NCI-H1105 treated with DMSO at 0.1 percent for 48 hours (cell line): ENCODE measurements around the gene S1PR3.

ENCODE experiments used
- DNase-seq: peaks from one replicate; lab custom pipeline; 2025; lab: John Stamatoyannopoulos, UW

The S1PR3 gene

GRCh38 chr9:89038382-89039103 lies 47.3 kb downstream of the S1PR3 start:
- DNase-seq = no peak

GRCh38 chr9:89039104-89039465 lies 47.8 kb downstream of the S1PR3 start:
- no peak for DNase-seq

- no peak for DNase-seq
Measured at GRCh38 chr9:89039664-89040063, 48.4 kb downstream of the S1PR3 start.

DNA sequence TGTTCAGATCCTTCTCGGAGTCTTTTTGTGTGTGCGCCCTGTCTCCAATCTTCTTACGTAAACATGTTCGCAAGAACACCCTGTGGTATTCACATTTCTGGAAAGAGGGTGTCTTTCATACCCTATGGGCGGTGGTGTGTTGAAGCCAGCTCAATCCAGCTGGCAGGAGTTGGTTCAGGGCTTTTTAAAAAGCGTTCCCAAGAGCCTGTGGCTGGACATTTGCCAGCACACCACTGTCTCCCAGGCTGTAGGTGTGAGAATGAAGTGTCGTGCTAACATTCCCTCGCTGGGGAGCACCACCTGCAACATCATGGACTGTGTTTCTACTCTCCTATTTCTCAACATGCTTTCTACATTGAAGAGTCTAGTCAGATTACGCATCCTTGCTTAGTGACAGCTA lies 51.7 kb downstream of the S1PR3 start:
- peak; percentile 36 for DNase-seq

- no peak for DNase-seq
Measured at GRCh38 chr9:89044104-89044503, 52.8 kb downstream of the S1PR3 start.

GRCh38 chr9:89044881-89045280 lies 53.6 kb downstream of the S1PR3 start:
- DNase-seq = no peak

DNA sequence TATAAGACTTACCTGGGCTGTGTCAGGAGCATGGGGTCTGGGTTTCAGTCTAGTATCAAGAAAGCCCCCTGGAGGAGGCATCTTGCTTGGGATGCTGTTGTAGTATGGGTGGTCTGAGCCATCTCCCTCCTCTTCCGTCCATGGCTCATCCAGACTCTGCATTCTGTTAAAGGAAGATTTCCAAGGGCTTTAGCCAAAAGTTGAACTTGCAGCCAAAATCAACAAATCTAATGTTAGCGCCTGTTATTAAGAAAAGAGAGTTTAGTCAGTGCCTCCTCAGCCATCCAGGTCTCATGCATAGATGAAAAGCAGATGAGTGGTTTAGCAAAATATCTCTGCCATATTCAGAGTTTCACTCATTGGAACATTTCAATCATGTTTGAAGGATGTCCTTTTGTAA lies 55.6 kb downstream of the S1PR3 start:
- no peak for DNase-seq

- no peak for DNase-seq
Measured at GRCh38 chr9:89047667-89048066, 56.4 kb downstream of the S1PR3 start.

DNA sequence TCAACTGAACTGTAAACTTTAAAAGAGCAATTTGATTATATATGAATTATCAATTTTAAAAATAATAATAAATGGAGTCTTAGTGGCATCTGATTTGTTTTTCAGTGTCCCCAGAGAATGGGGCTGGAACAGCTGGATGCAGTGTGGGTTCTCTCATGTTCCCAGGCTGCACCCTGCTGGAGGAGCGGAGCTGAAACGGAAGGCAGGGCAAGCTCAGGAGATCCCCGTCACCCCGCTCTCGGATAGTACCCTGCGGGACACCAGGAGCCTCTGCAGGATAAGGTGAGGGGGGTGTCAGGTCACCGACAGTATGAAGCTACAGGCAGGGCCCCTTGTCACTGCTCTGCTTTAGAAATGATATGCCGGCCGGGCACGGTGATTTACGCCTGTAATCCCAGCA lies 57.3 kb downstream of the S1PR3 start:
- no peak for DNase-seq

- DNase-seq = no peak
Measured at GRCh38 chr9:89049646-89050045, 58.4 kb downstream of the S1PR3 start.

DNA sequence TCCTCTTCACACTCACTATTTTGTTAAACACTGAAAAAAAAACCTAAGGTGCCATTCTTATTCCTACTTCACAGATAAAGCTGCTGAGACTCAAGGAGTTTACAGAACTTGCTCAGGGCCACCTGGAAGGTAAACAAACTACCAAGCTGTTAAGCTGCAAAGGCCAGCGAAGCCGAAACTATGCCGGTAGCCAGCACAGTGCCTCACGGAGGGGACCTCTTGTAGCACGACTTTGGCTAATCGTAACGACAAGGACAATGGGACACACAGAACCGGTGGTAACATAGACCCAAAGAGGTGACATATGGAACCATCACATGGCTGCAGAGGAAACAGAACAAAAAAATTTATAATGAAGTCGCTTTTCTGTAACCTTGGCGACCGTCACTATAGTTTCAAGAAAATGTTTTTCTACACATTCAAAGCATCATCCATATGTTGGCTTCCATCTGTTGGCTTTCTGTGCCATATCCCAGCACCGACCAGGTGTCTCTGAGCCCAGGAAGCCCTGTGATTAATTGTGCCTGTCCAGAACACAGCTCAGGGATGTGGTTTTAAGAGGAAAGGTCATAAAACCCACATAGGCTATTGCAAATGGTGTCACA lies 60.3 kb downstream of the S1PR3 start:
- no peak for DNase-seq

- no peak for DNase-seq
Measured at GRCh38 chr9:89052470-89053097, 61.3 kb downstream of the S1PR3 start.

GRCh38 chr9:89053301-89053700 lies 62.0 kb downstream of the S1PR3 start:
- DNase-seq = no peak
